Measurements from ENCODE around the gene ELMO1.

DNA sequence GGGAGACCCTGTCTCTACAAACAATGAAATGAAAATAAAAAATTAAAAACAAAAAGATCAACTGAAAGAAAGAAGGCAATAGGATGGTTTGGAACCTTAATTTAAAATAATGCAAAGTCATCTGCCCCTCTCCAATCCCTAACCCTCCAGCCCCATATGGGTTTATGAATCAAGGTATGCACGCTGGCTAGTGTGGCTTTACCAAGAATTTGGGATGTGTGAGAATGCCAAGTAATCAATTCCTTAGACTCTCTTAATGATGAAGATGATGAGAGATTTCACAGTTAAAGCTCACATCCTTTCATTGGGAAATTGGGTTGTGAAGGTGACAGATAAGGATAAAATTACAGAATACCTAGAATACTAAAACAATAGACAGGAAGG is 577.3 kb downstream of the ELMO1 start:
- TF ChIP-seq, protein P1, sequence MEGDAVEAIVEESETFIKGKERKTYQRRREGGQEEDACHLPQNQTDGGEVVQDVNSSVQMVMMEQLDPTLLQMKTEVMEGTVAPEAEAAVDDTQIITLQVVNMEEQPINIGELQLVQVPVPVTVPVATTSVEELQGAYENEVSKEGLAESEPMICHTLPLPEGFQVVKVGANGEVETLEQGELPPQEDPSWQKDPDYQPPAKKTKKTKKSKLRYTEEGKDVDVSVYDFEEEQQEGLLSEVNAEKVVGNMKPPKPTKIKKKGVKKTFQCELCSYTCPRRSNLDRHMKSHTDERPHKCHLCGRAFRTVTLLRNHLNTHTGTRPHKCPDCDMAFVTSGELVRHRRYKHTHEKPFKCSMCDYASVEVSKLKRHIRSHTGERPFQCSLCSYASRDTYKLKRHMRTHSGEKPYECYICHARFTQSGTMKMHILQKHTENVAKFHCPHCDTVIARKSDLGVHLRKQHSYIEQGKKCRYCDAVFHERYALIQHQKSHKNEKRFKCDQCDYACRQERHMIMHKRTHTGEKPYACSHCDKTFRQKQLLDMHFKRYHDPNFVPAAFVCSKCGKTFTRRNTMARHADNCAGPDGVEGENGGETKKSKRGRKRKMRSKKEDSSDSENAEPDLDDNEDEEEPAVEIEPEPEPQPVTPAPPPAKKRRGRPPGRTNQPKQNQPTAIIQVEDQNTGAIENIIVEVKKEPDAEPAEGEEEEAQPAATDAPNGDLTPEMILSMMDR (IDR thresholded peaks at IDR 0.05) = no peak
- TF ChIP-seq POLR2A (IDR thresholded peaks at IDR 0.05) (no peak), EP300 (IDR thresholded peaks at IDR 0.05; ENCODE audit: low read depth) (no peak), POLR2AphosphoS5 (IDR thresholded peaks at IDR 0.05) (no peak)

All from transverse colon (tissue), 4 donors.